Measurements from ENCODE around the gene PPP4R3A.

The PPP4R3A gene

GRCh38 chr14:91470216-91470615 is 39.9 kb downstream of the PPP4R3A start:
- CTCF ChIA-PET = no interaction called here
- no peak for DNase-seq (ENCODE audit: extremely low spot score)
- TF ChIP-seq CTCF (IDR thresholded peaks at IDR 0.05; ENCODE audit: control extremely low read depth, extremely low read depth, low read depth, missing control alignments) = no peak
- POLR2A ChIA-PET = no interaction called here

- CTCF ChIA-PET = no interaction called here
- no peak for DNase-seq (ENCODE audit: extremely low spot score)
- TF ChIP-seq CTCF (IDR thresholded peaks at IDR 0.05; ENCODE audit: control extremely low read depth, extremely low read depth, low read depth, missing control alignments) = no peak
- POLR2A ChIA-PET = no interaction called here
Measured at GRCh38 chr14:91466192-91466591, 43.9 kb downstream of the PPP4R3A start.

- TF ChIP-seq CTCF (IDR thresholded peaks at IDR 0.05; ENCODE audit: control extremely low read depth, extremely low read depth, low read depth, missing control alignments) = no peak
- ChIA-PET CTCF (interaction anchor here (1.9 kb wide), 1 partner anchor 11 kb away, joined by 5 read pairs; no protein-coding TSS in a partner anchor), POLR2A (no interaction called here)
- no peak for DNase-seq (ENCODE audit: extremely low spot score)
Measured at GRCh38 chr14:91464615-91465205, 45.4 kb downstream of the PPP4R3A start.

- no peak for DNase-seq (ENCODE audit: extremely low spot score)
- ChIA-PET CTCF (no interaction called here), POLR2A (no interaction called here)
- no peak for TF ChIP-seq CTCF (IDR thresholded peaks at IDR 0.05; ENCODE audit: control extremely low read depth, extremely low read depth, low read depth, missing control alignments)
Measured at GRCh38 chr14:91458612-91459011, 51.5 kb downstream of the PPP4R3A start.

GRCh38 chr14:91456283-91456682 is 53.8 kb downstream of the PPP4R3A start:
- no peak for TF ChIP-seq CTCF (IDR thresholded peaks at IDR 0.05; ENCODE audit: control extremely low read depth, extremely low read depth, low read depth, missing control alignments)
- DNase-seq (ENCODE audit: extremely low spot score) = no peak
- ChIA-PET POLR2A (interaction anchor here (0.6 kb wide), 2 partner anchors 45 to 539 kb away, joined by 3 to 4 read pairs; no protein-coding TSS in a partner anchor), CTCF (interaction anchor here (1.0 kb wide), 1 partner anchor 13 kb away, joined by 3 read pairs; no protein-coding TSS in a partner anchor)

GRCh38 chr14:91454580-91454979 is 55.5 kb downstream of the PPP4R3A start:
- no peak for TF ChIP-seq CTCF (IDR thresholded peaks at IDR 0.05; ENCODE audit: control extremely low read depth, extremely low read depth, low read depth, missing control alignments)
- DNase-seq (ENCODE audit: extremely low spot score) = no peak
- POLR2A ChIA-PET = interaction anchor here (1.0 to 1.2 kb wide), 2 partner anchors 8 to 31 kb away, joined by 3 to 8 read pairs; no protein-coding TSS in a partner anchor
- CTCF ChIA-PET = interaction anchor here (0.9 to 2.0 kb wide), 3 partner anchors 13 to 46 kb away, joined by 3 to 7 read pairs (median 3); partner anchors contain the start of gene CCDC88C
